GM19468 (cell line): ENCODE data around the gene STYXL2.

Experiments used
- ATAC-seq: cut with Tn5 transposase; IDR thresholded peaks from one replicate; pipeline ENCODE4 v1.9.1; 2021; ENCODE audit warnings: mild to moderate bottlenecking, moderate library complexity, moderate number of reproducible peaks; ENCODE audit not compliant: unreplicated experiment; ENCODE audit errors: extremely low read depth

The STYXL2 gene

DNA sequence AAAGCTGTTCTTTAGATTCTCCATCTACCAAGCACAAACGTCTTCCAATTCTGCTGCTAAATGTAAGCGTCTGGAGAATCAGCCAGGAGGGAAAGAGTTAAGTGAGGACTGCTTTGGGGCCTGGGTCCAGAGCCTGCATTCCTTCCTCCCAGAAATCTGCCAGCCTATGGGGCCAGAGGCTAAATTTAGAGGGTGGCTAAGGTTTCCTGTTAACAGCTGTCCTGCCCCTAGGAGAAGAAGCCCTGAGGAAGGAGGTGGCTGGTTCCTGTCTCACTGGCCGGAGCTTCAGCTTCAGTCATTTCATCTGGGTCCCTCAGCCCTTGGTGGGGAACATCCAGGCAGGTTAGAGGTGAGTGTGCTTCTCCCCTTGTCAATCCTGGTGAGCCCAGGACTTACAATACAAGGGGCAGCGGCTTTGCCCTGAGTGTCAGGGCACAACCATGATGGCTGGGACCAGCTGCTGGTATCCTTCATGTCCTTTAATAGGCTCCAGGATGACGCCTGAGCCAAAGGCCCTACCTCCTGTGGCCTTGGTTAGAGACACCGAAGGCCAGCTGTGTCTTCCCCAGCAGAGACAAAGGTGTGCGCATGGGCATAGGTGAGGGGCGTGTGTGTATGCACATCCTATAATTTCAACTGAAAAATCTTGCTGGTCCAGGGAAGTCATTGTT is at the start of gene STYXL2:
Gene STYXL2, plus strand, starts transcription at position 230 of the 671 bp plus-strand sequence. CDS start 775 bp downstream, outside the sequence.
- ATAC-seq = no peak

GRCh38 chr1:167051907-167052306 is 42.0 kb upstream of the STYXL2 start:
- ATAC-seq = no peak

DNA sequence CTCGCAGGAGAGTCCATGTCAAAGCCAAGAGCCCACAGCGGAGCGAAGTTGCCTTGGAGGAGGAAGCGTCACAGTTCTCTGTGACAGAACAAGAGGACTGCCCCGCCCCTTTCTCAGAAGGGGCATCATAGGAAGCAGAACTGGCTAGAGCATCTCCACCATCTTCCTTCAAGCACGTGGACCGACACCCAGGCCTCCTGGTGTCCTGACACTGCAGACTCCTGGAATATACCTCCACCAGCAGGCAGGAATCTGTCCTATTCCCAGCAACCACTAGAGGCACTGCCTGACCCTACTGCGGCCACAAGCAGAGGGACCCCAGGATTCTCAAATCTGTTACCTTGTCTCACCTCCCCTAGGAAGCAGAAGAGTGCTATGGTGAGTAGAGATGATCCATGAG is 41.5 kb upstream of the STYXL2 start:
- ATAC-seq = no peak

GRCh38 chr1:167054531-167054930 is 39.3 kb upstream of the STYXL2 start:
- no peak for ATAC-seq

DNA sequence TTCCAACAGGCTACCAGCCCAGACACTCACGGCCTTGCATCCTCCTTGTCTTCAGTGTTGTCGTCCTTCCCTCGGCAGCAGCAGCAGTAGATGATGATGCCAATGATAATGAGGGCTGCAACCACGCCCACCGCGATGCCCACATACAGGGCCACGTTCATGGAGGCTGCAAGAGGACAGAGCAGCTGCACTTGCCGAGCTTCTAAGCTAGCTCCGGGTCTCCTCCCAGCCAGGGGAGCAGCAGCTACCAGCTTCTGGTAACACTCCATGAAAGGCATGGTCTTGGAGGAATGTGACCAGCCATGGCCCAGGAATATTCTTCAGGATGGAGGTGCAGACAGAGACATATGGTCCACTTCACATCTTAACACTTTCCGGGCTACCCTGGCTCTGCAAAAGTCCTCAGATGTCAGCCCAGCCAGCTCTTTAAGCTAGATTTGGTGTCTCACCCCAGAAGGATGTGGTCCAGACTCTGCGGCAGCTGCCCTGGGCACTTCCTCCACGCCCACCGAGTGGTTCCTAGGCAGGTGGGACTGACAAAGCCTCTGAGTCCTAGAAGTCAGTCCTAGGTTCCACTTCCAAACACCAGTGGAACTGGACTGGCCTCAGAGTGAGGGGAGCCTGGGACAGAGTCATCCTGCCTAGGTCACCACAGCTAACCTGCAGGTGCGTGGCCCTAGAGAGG is 38.8 kb upstream of the STYXL2 start:
- ATAC-seq = no peak

GRCh38 chr1:167056529-167057231 is 37.2 kb upstream of the STYXL2 start:
- ATAC-seq = no peak

DNA sequence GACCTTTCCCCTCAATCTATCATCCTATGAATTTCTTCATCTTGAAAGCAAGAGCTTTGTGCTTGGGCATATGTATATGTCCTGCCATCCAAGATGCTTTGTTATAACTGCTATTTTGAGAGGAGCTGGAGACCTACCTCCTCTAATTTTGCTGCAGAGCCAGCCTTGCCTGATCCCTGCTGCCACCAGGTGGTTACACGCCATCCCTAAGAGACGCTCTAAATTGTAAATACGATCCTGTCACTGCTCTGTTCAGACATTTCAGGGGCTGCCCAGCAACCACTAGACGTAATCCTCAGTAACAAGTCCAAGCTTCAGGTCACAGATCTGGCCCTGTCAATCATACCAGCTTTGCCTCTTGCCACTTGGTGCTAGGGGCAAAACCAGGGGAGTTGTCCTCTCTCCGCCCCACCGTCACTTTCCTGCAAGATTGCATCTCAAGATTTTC is 36.6 kb upstream of the STYXL2 start:
- peak; percentile 45 for ATAC-seq

- ATAC-seq = no peak
Observed at GRCh38 chr1:167059045-167059808, 34.6 kb upstream of the STYXL2 start.

GRCh38 chr1:167059809-167060107 is 34.1 kb upstream of the STYXL2 start:
- ATAC-seq = no peak

DNA sequence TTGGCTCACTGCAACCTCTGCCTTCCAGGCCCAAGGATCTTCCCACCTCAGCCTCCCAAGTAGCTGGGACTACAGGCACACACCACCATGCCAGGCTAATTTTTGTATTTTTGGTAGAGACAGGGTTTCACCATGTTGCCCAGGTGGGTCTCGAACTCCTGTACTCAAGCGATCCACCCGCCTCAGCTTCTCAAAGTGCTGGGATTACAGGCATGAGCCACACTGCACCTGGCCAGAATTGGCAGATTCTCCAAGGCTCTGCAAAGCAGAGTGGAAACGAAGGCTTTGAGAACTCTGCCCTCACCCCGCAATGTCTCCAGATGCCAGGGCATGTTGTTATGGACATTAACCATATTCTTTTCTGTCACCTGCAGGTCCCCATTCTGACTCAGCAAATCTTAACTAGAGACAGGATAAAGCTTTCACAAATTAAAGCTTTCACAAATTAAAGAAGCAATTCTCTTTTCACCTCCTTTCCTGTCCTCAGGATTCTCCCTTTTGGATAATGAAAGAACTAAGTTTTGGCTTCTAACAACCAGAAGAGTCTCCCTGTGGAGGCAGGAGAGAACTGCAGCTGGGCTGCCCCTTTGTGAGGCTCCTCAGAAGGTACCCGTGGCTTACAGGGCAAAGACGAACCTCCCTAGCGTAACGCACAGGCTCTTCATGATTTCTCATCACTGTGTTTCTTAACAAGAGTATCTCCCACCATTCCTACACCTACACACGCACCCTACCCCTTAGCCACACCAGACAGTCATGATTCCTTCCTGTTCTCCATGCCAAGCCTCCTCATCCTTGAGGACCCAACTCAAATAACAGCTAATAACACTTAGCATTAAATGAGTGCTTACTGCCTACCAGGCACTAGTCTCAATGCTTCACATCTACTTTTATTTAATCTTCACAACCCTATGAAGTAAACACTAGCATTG is 33.5 kb upstream of the STYXL2 start:
- no peak for ATAC-seq

GRCh38 chr1:167061073-167061464 is 32.8 kb upstream of the STYXL2 start:
- no peak for ATAC-seq

GRCh38 chr1:167064621-167065020 is 29.3 kb upstream of the STYXL2 start:
- ATAC-seq = no peak

DNA sequence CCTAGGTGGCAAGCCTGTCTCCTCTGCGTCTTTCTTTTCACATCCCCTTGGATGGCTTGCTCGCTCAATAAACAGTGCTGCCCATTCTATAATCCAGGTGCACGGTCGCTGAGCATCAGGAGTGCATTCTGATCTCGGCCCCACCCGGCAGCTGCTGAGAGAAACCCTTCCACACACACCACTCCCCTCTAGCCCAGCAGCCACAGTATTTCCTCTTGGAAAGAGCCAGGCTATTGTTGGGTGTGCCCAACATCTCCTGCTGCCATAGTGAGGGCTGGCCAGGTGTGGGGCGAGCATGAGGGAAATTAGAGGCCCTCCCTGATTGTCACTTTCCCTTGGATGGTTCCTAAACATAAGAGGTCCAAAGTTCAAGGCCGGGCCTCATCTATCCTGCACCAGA is 28.4 kb upstream of the STYXL2 start:
- ATAC-seq = no peak

DNA sequence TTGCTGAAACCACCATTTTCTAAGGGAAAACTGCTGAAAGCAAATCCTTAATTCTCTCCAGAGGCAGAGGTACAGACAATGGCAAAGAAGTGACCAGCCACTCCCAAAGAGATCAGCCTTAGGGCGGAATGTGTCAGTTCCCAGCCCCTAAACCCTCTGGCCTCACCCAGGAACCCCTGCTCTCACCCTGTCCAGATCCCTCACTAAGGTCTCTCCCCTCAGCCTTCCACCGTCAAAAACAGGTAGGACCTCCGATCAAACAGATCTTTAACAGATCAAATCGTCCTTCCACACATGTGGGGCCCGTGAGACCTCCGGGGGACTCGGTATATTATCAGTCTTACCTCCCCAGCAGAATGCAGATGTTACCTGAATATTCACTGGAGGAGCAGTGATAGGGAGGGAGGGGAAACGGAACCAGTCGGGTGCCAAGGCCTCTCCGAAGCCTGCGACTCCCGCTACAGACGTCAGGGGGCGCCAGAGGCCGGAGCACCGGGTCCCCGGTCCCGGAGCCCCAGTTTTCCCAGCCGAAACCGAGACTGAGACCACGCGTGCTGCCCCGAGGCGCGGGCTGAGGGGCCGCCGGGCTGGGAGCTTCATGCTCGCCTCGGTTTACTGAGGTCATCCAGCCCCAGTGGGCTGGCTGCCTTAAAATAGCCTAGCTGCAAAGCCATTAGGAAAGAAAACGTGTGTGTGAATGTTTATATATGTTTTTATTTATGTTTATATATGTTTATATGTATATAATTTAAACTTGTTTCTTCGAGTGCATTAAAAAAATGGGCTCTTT is 27.3 kb upstream of the STYXL2 start:
- ATAC-seq = peak; percentile 62

GRCh38 chr1:167067904-167068303 is 26.0 kb upstream of the STYXL2 start:
- ATAC-seq = no peak

- no peak for ATAC-seq
Observed at GRCh38 chr1:167068761-167069160, 25.1 kb upstream of the STYXL2 start.

- ATAC-seq = no peak
Observed at GRCh38 chr1:167071286-167071685, 22.6 kb upstream of the STYXL2 start.

DNA sequence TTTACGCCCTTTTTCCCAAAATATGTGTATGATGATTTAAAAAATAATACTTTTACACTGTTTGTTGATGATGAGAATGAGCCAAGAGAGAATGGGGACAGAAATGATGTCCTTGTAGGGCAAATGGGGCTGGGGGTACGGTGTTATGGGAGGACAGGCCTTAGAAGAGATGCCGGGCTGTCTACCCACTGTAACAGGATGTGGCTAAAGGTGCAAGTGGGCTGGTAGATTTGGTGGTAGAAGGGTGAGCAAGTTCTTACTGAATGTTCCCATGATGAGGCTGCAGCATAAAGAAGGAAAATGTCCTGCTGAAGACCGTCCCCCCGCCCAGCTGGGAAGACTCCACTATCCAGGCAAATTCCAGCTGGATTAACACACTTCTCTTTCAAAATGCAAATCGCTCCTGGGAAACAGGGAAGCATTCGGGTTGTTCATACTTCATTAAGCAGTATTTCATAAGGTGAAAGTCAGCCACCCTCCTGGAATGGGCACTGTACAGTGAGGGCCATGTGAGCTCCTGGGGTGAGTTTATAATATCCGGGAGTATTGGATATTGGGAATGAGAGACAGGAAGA is 17.7 kb upstream of the STYXL2 start:
- ATAC-seq = no peak
